ENCODE data around the gene ELOVL6. TPM values are rescaled to one million over a fixed set of nuclear protein-coding genes. Genes with fewer than 3 reads are reported as not detected.

The ELOVL6 gene
- total RNA-seq, 4 donors from 2014 or later = 3.4 to 25.9 (median 11.4) TPM

- intact Hi-C loops (cut with DNase I; ENCODE audit: low total_unique reads) (no loop called here), in situ Hi-C loops (cut with MboI; ENCODE audit: low pct_ligation_motif_present in 1 of 4, low pct_unique_long_range_greater_than_20kb in 1 of 4, low sequenced_read_pairs in 3 of 4) (no loop called here)
- Histone ChIP-seq H3K27me3 (no peaks in the 10 kb centered on the region), H3K27ac (peak overlapping the region in 1 of 4 donors; percentile 15), H3K9me3 (no peaks in the 10 kb centered on the region), H3K4me3 (no peak overlapping the region), H3K36me3 (no peaks in the 10 kb centered on the region), H3K4me1 (peaks cover 0 to 9% (median 3%) of the 10 kb centered on the region in 4 donors)
- WGBS, 2 donors (ENCODE audit: low coverage in 1 of 2) = 52% methylated on average over 4 of the region's 4 CpGs
- peak; percentile 17 for DNase-seq
- no peak for TF ChIP-seq POLR2A (IDR thresholded peaks at IDR 0.05)
- TF ChIP-seq POLR2AphosphoS5 (IDR thresholded peaks at IDR 0.05) = no peak
- TF ChIP-seq EP300 (IDR thresholded peaks at IDR 0.05; ENCODE audit: low read depth) = no peak
- TF ChIP-seq, protein P1, sequence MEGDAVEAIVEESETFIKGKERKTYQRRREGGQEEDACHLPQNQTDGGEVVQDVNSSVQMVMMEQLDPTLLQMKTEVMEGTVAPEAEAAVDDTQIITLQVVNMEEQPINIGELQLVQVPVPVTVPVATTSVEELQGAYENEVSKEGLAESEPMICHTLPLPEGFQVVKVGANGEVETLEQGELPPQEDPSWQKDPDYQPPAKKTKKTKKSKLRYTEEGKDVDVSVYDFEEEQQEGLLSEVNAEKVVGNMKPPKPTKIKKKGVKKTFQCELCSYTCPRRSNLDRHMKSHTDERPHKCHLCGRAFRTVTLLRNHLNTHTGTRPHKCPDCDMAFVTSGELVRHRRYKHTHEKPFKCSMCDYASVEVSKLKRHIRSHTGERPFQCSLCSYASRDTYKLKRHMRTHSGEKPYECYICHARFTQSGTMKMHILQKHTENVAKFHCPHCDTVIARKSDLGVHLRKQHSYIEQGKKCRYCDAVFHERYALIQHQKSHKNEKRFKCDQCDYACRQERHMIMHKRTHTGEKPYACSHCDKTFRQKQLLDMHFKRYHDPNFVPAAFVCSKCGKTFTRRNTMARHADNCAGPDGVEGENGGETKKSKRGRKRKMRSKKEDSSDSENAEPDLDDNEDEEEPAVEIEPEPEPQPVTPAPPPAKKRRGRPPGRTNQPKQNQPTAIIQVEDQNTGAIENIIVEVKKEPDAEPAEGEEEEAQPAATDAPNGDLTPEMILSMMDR (IDR thresholded peaks at IDR 0.05) = no peak
These were observed 123.8 kb downstream of the ELOVL6 start for GRCh38 chr4:110074570-110074969.

- TF ChIP-seq POLR2A (IDR thresholded peaks at IDR 0.05) = no peak
- TF ChIP-seq, protein P1 (IDR thresholded peaks at IDR 0.05) = no peak
- TF ChIP-seq POLR2AphosphoS5 (IDR thresholded peaks at IDR 0.05) = no peak
- TF ChIP-seq EP300 (IDR thresholded peaks at IDR 0.05; ENCODE audit: low read depth) = no peak
- 52 to 77% methylated on average over 10 of the region's 10 CpGs for WGBS, 2 donors (ENCODE audit: low coverage in 1 of 2)
- H3K4me3 ChIP-seq = no peak overlapping the region
- intact Hi-C loops (cut with DNase I; ENCODE audit: low total_unique reads) (no loop called here), in situ Hi-C loops (cut with MboI; ENCODE audit: low pct_ligation_motif_present in 1 of 4, low pct_unique_long_range_greater_than_20kb in 1 of 4, low sequenced_read_pairs in 3 of 4) (no loop called here)
- no peaks in the 10 kb centered on the region for H3K27me3 ChIP-seq
- H3K9me3 ChIP-seq = no peaks in the 10 kb centered on the region
- H3K4me1 ChIP-seq = peaks cover 0 to 9% (median 3%) of the 10 kb centered on the region in 4 donors
- no peaks in the 10 kb centered on the region for H3K36me3 ChIP-seq
- no peak for DNase-seq
- no peak overlapping the region for H3K27ac ChIP-seq
These were observed 125.2 kb downstream of the ELOVL6 start for GRCh38 chr4:110073053-110073845.

GRCh38 chr4:110071466-110071865 is 126.9 kb downstream of the ELOVL6 start:
- peak; percentile 61 for DNase-seq
- intact Hi-C loops (cut with DNase I; ENCODE audit: low total_unique reads) = no loop called here
- Histone ChIP-seq H3K27ac (no peak overlapping the region), H3K9me3 (no peaks in the 10 kb centered on the region), H3K4me1 (peaks cover 0 to 9% (median 3%) of the 10 kb centered on the region in 4 donors), H3K4me3 (no peak overlapping the region), H3K27me3 (no peaks in the 10 kb centered on the region), H3K36me3 (no peaks in the 10 kb centered on the region)
- WGBS, 2 donors (ENCODE audit: low coverage in 1 of 2) = 38 to 61% methylated on average over 1 to 6 of the region's 6 CpGs
- TF ChIP-seq POLR2A (IDR thresholded peaks at IDR 0.05) = no peak
- TF ChIP-seq EP300 (IDR thresholded peaks at IDR 0.05; ENCODE audit: low read depth) = no peak
- TF ChIP-seq, protein P1 (IDR thresholded peaks at IDR 0.05) = no peak
- no peak for TF ChIP-seq POLR2AphosphoS5 (IDR thresholded peaks at IDR 0.05)
- in situ Hi-C loops (cut with MboI; ENCODE audit: low pct_ligation_motif_present in 1 of 4, low pct_unique_long_range_greater_than_20kb in 1 of 4, low sequenced_read_pairs in 3 of 4) = no loop called here

GRCh38 chr4:110068248-110068647 is 130.2 kb downstream of the ELOVL6 start:
- in situ Hi-C loops (cut with MboI; ENCODE audit: low pct_ligation_motif_present in 1 of 4, low pct_unique_long_range_greater_than_20kb in 1 of 4, low sequenced_read_pairs in 3 of 4) (no loop called here), intact Hi-C loops (cut with DNase I; ENCODE audit: low total_unique reads) (no loop called here)
- H3K27ac ChIP-seq = no peak overlapping the region
- no peaks in the 10 kb centered on the region for H3K9me3 ChIP-seq
- no peaks in the 10 kb centered on the region for H3K4me1 ChIP-seq
- no peaks in the 10 kb centered on the region for H3K27me3 ChIP-seq
- no peak overlapping the region for H3K4me3 ChIP-seq
- 87 to 90% methylated on average over 7 to 8 of the region's 8 CpGs for WGBS, 2 donors (ENCODE audit: low coverage in 1 of 2)
- TF ChIP-seq POLR2AphosphoS5 (IDR thresholded peaks at IDR 0.05) = no peak
- TF ChIP-seq, protein P1 (IDR thresholded peaks at IDR 0.05) = no peak
- no peak for TF ChIP-seq POLR2A (IDR thresholded peaks at IDR 0.05)
- H3K36me3 ChIP-seq = no peaks in the 10 kb centered on the region
- DNase-seq = no peak

Measured in transverse colon (tissue), 4 donors.